ENCODE measurements around the gene AFAP1L2. TPM values are rescaled to one million over a fixed set of nuclear protein-coding genes. Genes with fewer than 3 reads are reported as not detected.
A peak's percentile ranks its signal among the peaks of the same experiment; 100 is the strongest.

The AFAP1L2 gene
- total RNA-seq, 1 donor from 2014 or later: 0.98 TPM

GRCh38 chr10:114387784-114388183, 16.5 kb downstream of the AFAP1L2 start:
- TF ChIP-seq CTCF (IDR thresholded peaks at IDR 0.05; ENCODE audit: unreplicated experiment): no peak
- Mint-ChIP-seq H3K27me3 (peaks cover 15% of the 10 kb centered on the region), H3K27ac (no peak overlapping the region), H3K36me3 (ENCODE audit: insufficient read depth) (no peaks in the 10 kb centered on the region), H3K9me3 (ENCODE audit: low read depth) (no peaks in the 10 kb centered on the region), H3K4me3 (ENCODE audit: low read depth) (no peak overlapping the region), H3K4me1 (ENCODE audit: low read depth) (no peaks in the 10 kb centered on the region)
- no peak for DNase-seq (ENCODE audit: low spot score, unreplicated experiment)

DNA sequence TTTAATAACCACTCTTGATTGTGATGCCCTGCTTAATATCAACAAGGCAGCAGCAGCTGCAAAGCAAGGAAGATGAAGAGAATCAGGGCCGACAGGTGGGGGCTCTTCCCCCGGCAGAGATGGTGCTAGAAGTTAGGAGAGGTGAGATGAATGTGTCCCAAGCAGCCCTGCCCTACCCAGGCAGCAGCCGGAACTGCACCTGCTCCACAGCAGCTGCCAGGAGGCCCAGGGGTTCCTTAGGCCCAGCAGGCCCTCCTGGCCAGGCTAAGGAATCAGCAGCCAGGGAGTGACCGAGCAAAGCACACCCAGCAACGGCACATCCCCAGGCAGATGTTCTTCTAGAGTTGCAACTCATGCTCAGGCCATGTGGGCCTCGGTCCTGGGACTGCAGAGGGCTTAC, 17.9 kb downstream of the AFAP1L2 start:
- DNase-seq (ENCODE audit: low spot score, unreplicated experiment): no peak
- H3K4me1 Mint-ChIP-seq (ENCODE audit: low read depth): no peaks in the 10 kb centered on the region
- no peak overlapping the region for H3K4me3 Mint-ChIP-seq (ENCODE audit: low read depth)
- peaks cover 23% of the 10 kb centered on the region for H3K27me3 Mint-ChIP-seq
- no peaks in the 10 kb centered on the region for H3K36me3 Mint-ChIP-seq (ENCODE audit: insufficient read depth)
- H3K9me3 Mint-ChIP-seq (ENCODE audit: low read depth): no peaks in the 10 kb centered on the region
- TF ChIP-seq CTCF (IDR thresholded peaks at IDR 0.05; ENCODE audit: unreplicated experiment): peak; percentile 25
- H3K27ac Mint-ChIP-seq: no peak overlapping the region

- no peak for DNase-seq (ENCODE audit: low spot score, unreplicated experiment)
- Mint-ChIP-seq H3K27ac (no peak overlapping the region), H3K36me3 (ENCODE audit: insufficient read depth) (no peaks in the 10 kb centered on the region), H3K4me1 (ENCODE audit: low read depth) (no peaks in the 10 kb centered on the region), H3K9me3 (ENCODE audit: low read depth) (no peaks in the 10 kb centered on the region), H3K27me3 (peaks cover 23% of the 10 kb centered on the region), H3K4me3 (ENCODE audit: low read depth) (no peak overlapping the region)
- no peak for TF ChIP-seq CTCF (IDR thresholded peaks at IDR 0.05; ENCODE audit: unreplicated experiment)
These were observed 18.7 kb downstream of the AFAP1L2 start for GRCh38 chr10:114385557-114385956.

DNA sequence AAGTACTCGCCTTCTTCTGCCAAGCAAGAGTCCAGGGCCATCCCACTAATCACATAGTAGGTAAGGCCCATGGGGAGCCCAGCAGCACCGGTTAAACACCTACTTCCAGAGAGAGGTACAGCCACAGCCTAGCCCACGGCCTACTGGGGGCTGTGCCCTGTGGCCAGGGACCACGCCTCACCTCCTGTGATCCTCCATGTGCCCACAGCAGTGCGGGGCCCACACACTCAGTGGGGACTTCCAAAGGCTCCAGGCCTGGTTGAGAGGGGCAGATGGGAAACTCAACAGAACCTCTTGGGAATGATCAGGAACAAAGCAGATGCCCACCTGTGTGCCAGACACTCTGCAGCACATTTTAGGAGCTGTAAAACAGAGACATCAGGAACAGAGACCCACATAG, 19.7 kb downstream of the AFAP1L2 start:
- DNase-seq (ENCODE audit: low spot score, unreplicated experiment): no peak
- H3K4me3 Mint-ChIP-seq (ENCODE audit: low read depth): no peak overlapping the region
- H3K36me3 Mint-ChIP-seq (ENCODE audit: insufficient read depth): no peaks in the 10 kb centered on the region
- H3K27me3 Mint-ChIP-seq: peaks cover 24% of the 10 kb centered on the region
- no peaks in the 10 kb centered on the region for H3K4me1 Mint-ChIP-seq (ENCODE audit: low read depth)
- H3K9me3 Mint-ChIP-seq (ENCODE audit: low read depth): peaks cover 3% of the 10 kb centered on the region
- TF ChIP-seq CTCF (IDR thresholded peaks at IDR 0.05; ENCODE audit: unreplicated experiment): no peak
- H3K27ac Mint-ChIP-seq: no peak overlapping the region

- TF ChIP-seq CTCF (IDR thresholded peaks at IDR 0.05; ENCODE audit: unreplicated experiment): no peak
- H3K27me3 Mint-ChIP-seq: peaks cover 24% of the 10 kb centered on the region
- no peak overlapping the region for H3K27ac Mint-ChIP-seq
- no peaks in the 10 kb centered on the region for H3K36me3 Mint-ChIP-seq (ENCODE audit: insufficient read depth)
- DNase-seq (ENCODE audit: low spot score, unreplicated experiment): no peak
- H3K9me3 Mint-ChIP-seq (ENCODE audit: low read depth): peaks cover 3% of the 10 kb centered on the region
- no peaks in the 10 kb centered on the region for H3K4me1 Mint-ChIP-seq (ENCODE audit: low read depth)
- H3K4me3 Mint-ChIP-seq (ENCODE audit: low read depth): no peak overlapping the region
These were observed 20.1 kb downstream of the AFAP1L2 start for GRCh38 chr10:114384181-114384580.

Data from progenitor cell of endocrine pancreas (in vitro differentiated cells).